ENCODE measurements around the gene STARD13.

GRCh38 chr13:33251131-33251661 lies 34.4 kb downstream of the STARD13 start:
- TF ChIP-seq, protein P1, sequence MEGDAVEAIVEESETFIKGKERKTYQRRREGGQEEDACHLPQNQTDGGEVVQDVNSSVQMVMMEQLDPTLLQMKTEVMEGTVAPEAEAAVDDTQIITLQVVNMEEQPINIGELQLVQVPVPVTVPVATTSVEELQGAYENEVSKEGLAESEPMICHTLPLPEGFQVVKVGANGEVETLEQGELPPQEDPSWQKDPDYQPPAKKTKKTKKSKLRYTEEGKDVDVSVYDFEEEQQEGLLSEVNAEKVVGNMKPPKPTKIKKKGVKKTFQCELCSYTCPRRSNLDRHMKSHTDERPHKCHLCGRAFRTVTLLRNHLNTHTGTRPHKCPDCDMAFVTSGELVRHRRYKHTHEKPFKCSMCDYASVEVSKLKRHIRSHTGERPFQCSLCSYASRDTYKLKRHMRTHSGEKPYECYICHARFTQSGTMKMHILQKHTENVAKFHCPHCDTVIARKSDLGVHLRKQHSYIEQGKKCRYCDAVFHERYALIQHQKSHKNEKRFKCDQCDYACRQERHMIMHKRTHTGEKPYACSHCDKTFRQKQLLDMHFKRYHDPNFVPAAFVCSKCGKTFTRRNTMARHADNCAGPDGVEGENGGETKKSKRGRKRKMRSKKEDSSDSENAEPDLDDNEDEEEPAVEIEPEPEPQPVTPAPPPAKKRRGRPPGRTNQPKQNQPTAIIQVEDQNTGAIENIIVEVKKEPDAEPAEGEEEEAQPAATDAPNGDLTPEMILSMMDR (IDR thresholded peaks at IDR 0.05) = no peak
- TF ChIP-seq ZFX (IDR thresholded peaks at IDR 0.05; ENCODE audit: borderline replicate concordance) = no peak
